RPMI8226 (cell line): ENCODE results near the gene COPS7A.
A peak's percentile ranks its signal among the peaks of the same experiment; 100 is the strongest.

Source experiments
- DNase-seq: peaks from one replicate; pipeline ENCODE4 v3.0.0-alpha.2; 2015

COPS7A gene

GRCh38 chr12:6752167-6752920, 28.5 kb downstream of the COPS7A start:
- peak; percentile 55 for DNase-seq

- peak; percentile 98 for DNase-seq
Observed at GRCh38 chr12:6752921-6753771, 29.3 kb downstream of the COPS7A start, which contains the start of gene MLF2. TSS of gene MLF2 (minus strand) at chr12:6753141. CDS start at chr12:6752334, 807 bp downstream.

GRCh38 chr12:6753772-6754356, 30.0 kb downstream of the COPS7A start:
- no peak for DNase-seq

GRCh38 chr12:6754411-6754810, 30.6 kb downstream of the COPS7A start:
- DNase-seq = no peak

- DNase-seq = no peak
Observed at GRCh38 chr12:6757028-6757690, 33.3 kb downstream of the COPS7A start.

- DNase-seq = peak; percentile 24
Observed at GRCh38 chr12:6758506-6759095, 34.8 kb downstream of the COPS7A start.

- no peak for DNase-seq
Observed at GRCh38 chr12:6759741-6760140, 35.9 kb downstream of the COPS7A start.

GRCh38 chr12:6763380-6763779, 39.5 kb downstream of the COPS7A start:
- DNase-seq = no peak

GRCh38 chr12:6764011-6764828, 40.4 kb downstream of the COPS7A start:
- peak; percentile 77 for DNase-seq

GRCh38 chr12:6765048-6765633, 41.3 kb downstream of the COPS7A start:
- no peak for DNase-seq

- DNase-seq = peak; percentile 30
Observed at GRCh38 chr12:6765634-6766581, 42.1 kb downstream of the COPS7A start, which contains the start of gene PTMS. TSS of gene PTMS (plus strand) at chr12:6766363. CDS start at chr12:6766706, 343 bp downstream.

GRCh38 chr12:6766651-6767349, 43.0 kb downstream of the COPS7A start:
- DNase-seq = peak; percentile 80

- DNase-seq = no peak
Observed at GRCh38 chr12:6767353-6768319, 43.8 kb downstream of the COPS7A start.

- no peak for DNase-seq
Observed at GRCh38 chr12:6768437-6768914, 44.6 kb downstream of the COPS7A start.

- peak; percentile 30 for DNase-seq
Observed at GRCh38 chr12:6768990-6769389, 45.1 kb downstream of the COPS7A start.

GRCh38 chr12:6769666-6770065, 45.8 kb downstream of the COPS7A start:
- DNase-seq = no peak

GRCh38 chr12:6770094-6770493, 46.2 kb downstream of the COPS7A start:
- no peak for DNase-seq

GRCh38 chr12:6770600-6770999, 46.8 kb downstream of the COPS7A start:
- DNase-seq = no peak
